Hepatocyte (in vitro differentiated cells): ENCODE data around the gene SLX9. TPM values are rescaled to one million over a fixed set of nuclear protein-coding genes. Genes with fewer than 3 reads are reported as not detected.

Experiments
- DNase-seq: peaks from one replicate; pipeline ENCODE4 v3.0.0-alpha.2; 2016; ENCODE audit warnings: low spot score
- H2AFZ ChIP-seq: fragments of 200-600 bp; sonication (generic); 2 replicates; pipeline ENCODE4 v1.6.0; 2016; ENCODE audit warnings: antibody characterized with exemption, mild to moderate bottlenecking
- H3K27ac ChIP-seq: fragments of 200-600 bp; sonication (generic); 2 replicates; pipeline ENCODE4 v1.5.1; 2016; ENCODE audit warnings: mild to moderate bottlenecking
- H3K27me3 ChIP-seq: fragments of 200-600 bp; sonication (generic); 2 replicates; pipeline ENCODE4 v1.6.1; 2016
- H3K36me3 ChIP-seq: fragments of 200-600 bp; sonication (generic); replicated peaks from 2 replicates; pipeline ENCODE4 v1.5.1; 2016; ENCODE audit warnings: low read depth; ENCODE audit not compliant: insufficient read depth
- H3K4me1 ChIP-seq: fragments of 200-600 bp; sonication (generic); 2 replicates; pipeline ENCODE4 v1.5.1; 2016; ENCODE audit warnings: mild to moderate bottlenecking, moderate library complexity; ENCODE audit not compliant: insufficient read depth
- H3K4me2 ChIP-seq: fragments of 200-600 bp; sonication (generic); 2 replicates; pipeline ENCODE4 v1.6.0; 2016
- H3K4me3 ChIP-seq: fragments of 200-600 bp; sonication (generic); 2 replicates; pipeline ENCODE4 v1.5.1; 2016; ENCODE audit warnings: mild to moderate bottlenecking
- H3K79me2 ChIP-seq: fragments of 200-600 bp; sonication (generic); 2 replicates; pipeline ENCODE4 v1.6.0; 2017; ENCODE audit warnings: mild to moderate bottlenecking
- H3K9me2 ChIP-seq: fragments of 200-600 bp; sonication (generic); replicated peaks from 2 replicates; pipeline ENCODE4 v1.6.0; 2017; ENCODE audit warnings: mild to moderate bottlenecking; ENCODE audit not compliant: insufficient read depth
- H3K9me3 ChIP-seq: fragments of 200-600 bp; sonication (generic); 2 replicates; pipeline ENCODE4 v1.5.1; 2016; ENCODE audit warnings: low read depth, mild to moderate bottlenecking
- H4K20me1 ChIP-seq: fragments of 200-600 bp; sonication (generic); 2 replicates; pipeline ENCODE4 v1.6.0; 2016; ENCODE audit warnings: mild to moderate bottlenecking; ENCODE audit not compliant: insufficient read depth, poor library complexity, severe bottlenecking
- EZH2 ChIP-seq: fragments of 200-600 bp; sonication (generic); IDR thresholded peaks from 2 replicates; pipeline ENCODE4 v1.6.1; 2016; ENCODE audit warnings: antibody characterized with exemption, mild to moderate bottlenecking, borderline replicate concordance
- EZH2phosphoT487 ChIP-seq: fragments of 200-600 bp; sonication (generic); IDR thresholded peaks from one replicate; pipeline ENCODE4 v1.6.1; 2018; ENCODE audit warnings: antibody characterized with exemption, mild to moderate bottlenecking, low read depth, moderate library complexity; ENCODE audit not compliant: unreplicated experiment, severe bottlenecking
- WGBS: methylation state at CpG from one replicate; pipeline ENCODE4 v1.1.6; 2016; ENCODE audit warnings: low lambda C conversion rate; ENCODE audit errors: missing lambda C conversion rate; 5-methylcytosine and 5-hydroxymethylcytosine counted together
- polyA plus RNA-seq: library from polyadenylated mRNA; unstranded; fragments of >200 nt; fragmentation: Nextera tagmentation; extraction: Ambion mirVana; gene quantifications from 2 replicates; pipeline ENCODE4 v1.2.1, GENCODE V29; 2016
- total RNA-seq: library from RNA; depleted of rRNA; stranded (reverse); fragments of >200 nt; gene quantifications from 2 replicates; pipeline ENCODE4 v1.2.3, GENCODE V29; 2014
- TF ChIP-seq, protein P1 (sequence below): fragments of 200-600 bp; sonication (generic); IDR thresholded peaks from 2 replicates; pipeline ENCODE4 v1.5.1; 2016; ENCODE audit warnings: antibody characterized with exemption, mild to moderate bottlenecking; ENCODE audit not compliant: poor library complexity

Gene SLX9
- total and polyA plus RNA-seq, 2 experiments from 2014 or later: 16.3 to 33.2 TPM

DNA sequence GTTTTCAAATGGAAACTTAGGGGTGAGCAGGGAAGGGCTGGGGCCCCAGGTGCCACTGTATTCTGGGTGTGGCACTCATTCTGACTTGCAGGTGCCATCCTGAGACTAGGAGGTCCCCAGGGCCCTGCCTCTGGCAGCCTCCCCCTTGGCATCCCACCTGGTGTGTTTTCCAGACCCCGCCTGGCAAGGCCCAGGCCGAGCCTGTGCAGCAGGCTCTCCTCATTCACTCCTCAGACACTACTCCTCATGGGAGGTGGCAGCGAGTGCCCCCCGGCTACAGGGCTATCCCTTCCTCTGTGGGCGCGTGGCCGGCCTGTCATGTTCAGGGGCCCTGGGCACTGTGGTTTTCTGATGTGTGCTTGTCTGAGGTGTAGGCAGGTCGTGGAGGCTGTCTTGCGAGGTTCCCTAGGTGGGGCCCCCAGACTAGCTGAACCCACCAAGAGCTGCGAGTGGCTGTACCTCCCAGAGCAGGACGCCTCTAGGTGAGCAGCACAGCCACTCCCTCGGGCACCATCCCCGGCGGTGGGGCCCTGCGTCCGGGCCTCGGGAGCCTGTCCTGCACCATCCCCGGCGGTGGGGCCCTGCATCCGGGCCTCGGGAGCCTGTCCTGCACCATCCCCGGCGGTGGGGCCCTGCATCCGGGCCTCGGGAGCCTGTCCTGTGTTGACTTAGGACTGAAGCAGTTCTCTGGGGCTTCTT lies 13.2 kb downstream of the SLX9 start:
- H3K36me3 ChIP-seq: no peaks in the 10 kb centered on the region
- WGBS: 95% methylated on average over 25 of the region's 25 CpGs

DNA sequence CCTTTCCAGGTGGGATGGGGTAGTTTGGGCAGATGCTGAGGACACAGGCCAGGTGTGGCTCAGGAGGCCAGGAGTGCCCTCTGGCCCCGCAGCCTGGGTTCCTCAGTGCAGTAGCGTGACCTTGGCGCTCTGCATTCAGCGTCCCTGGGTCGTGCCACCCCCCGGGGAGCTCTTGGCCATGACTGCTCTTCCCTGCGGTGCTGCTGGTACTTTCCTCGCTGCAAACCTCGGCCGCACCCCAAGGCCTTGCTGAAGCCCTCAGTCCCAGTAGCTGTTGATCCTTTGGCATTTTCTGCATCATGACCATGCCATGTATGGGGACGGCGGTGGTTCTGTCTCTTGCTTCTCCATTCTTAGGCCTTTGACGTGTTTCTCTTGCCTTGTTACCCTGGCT lies 13.8 kb downstream of the SLX9 start:
- Histone ChIP-seq H3K79me2 (peaks cover 39% of the 10 kb centered on the region), H3K4me2 (no peak overlapping the region), H3K36me3 (no peaks in the 10 kb centered on the region), H3K27ac (no peak overlapping the region), H2AFZ (no peak overlapping the region), H3K9me2 (no peaks in the 10 kb centered on the region), H4K20me1 (peaks cover 10% of the 10 kb centered on the region), H3K9me3 (no peaks in the 10 kb centered on the region), H3K4me1 (peaks cover 4% of the 10 kb centered on the region), H3K4me3 (no peak overlapping the region), H3K27me3 (no peaks in the 10 kb centered on the region)
- no peak for TF ChIP-seq EZH2
- TF ChIP-seq, protein P1, sequence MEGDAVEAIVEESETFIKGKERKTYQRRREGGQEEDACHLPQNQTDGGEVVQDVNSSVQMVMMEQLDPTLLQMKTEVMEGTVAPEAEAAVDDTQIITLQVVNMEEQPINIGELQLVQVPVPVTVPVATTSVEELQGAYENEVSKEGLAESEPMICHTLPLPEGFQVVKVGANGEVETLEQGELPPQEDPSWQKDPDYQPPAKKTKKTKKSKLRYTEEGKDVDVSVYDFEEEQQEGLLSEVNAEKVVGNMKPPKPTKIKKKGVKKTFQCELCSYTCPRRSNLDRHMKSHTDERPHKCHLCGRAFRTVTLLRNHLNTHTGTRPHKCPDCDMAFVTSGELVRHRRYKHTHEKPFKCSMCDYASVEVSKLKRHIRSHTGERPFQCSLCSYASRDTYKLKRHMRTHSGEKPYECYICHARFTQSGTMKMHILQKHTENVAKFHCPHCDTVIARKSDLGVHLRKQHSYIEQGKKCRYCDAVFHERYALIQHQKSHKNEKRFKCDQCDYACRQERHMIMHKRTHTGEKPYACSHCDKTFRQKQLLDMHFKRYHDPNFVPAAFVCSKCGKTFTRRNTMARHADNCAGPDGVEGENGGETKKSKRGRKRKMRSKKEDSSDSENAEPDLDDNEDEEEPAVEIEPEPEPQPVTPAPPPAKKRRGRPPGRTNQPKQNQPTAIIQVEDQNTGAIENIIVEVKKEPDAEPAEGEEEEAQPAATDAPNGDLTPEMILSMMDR: no peak
- TF ChIP-seq EZH2phosphoT487: no peak
- DNase-seq: no peak
- 94% methylated on average over 13 of the region's 13 CpGs for WGBS

More for the DNA sequence above, 13.2 kb downstream of the SLX9 start:
- peaks cover 39% of the 10 kb centered on the region for H3K79me2 ChIP-seq
- H3K27ac ChIP-seq: no peak overlapping the region
- DNase-seq: no peak
- H3K27me3 ChIP-seq: no peaks in the 10 kb centered on the region
- H4K20me1 ChIP-seq: peaks cover 10% of the 10 kb centered on the region
- H3K9me2 ChIP-seq: no peaks in the 10 kb centered on the region
- H3K9me3 ChIP-seq: no peaks in the 10 kb centered on the region
- H3K4me1 ChIP-seq: peaks cover 4% of the 10 kb centered on the region
- TF ChIP-seq, protein P1: no peak
- TF ChIP-seq EZH2: no peak
- TF ChIP-seq EZH2phosphoT487: no peak
- H3K4me3 ChIP-seq: no peak overlapping the region
- no peak overlapping the region for H3K4me2 ChIP-seq
- H2AFZ ChIP-seq: no peak overlapping the region

DNA sequence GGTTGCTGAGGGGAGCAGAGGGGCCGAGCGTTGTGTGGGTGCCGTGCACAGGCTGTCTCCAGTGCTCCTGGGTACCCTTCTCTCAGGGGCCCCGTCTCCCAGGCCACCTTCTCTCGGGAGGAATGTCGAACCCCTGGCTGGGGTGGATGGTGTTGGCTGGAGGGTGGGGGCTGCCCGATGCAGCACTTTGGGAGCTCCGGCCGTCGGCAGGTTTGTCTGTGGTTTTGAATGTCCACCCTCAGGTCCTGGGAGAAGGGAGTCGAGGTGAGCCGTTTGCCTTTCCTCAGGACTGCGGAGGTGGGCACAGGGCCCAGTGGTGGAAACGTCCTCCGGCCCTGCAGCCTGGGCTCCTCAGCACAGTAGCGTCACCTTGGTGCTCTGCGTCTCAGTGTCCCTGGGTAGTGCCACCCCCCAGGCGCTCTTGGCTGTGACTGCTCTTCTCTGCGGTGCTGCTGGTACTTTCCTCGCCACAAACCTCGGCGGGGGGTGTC lies 14.5 kb downstream of the SLX9 start:
- Histone ChIP-seq H4K20me1 (peaks cover 6% of the 10 kb centered on the region), H3K27ac (no peak overlapping the region)

More for the DNA sequence above, 14.5 kb downstream of the SLX9 start:
- 96% methylated on average over 22 of the region's 22 CpGs for WGBS
- H3K4me3 ChIP-seq: no peak overlapping the region
- H3K4me2 ChIP-seq: no peak overlapping the region
- no peak overlapping the region for H2AFZ ChIP-seq
- no peaks in the 10 kb centered on the region for H3K36me3 ChIP-seq
- peaks cover 4% of the 10 kb centered on the region for H3K4me1 ChIP-seq
- TF ChIP-seq EZH2 (no peak), EZH2phosphoT487 (no peak)
- TF ChIP-seq, protein P1: no peak
- H3K27me3 ChIP-seq: no peaks in the 10 kb centered on the region
- no peaks in the 10 kb centered on the region for H3K9me3 ChIP-seq
- peaks cover 39% of the 10 kb centered on the region for H3K79me2 ChIP-seq
- no peak for DNase-seq
- no peaks in the 10 kb centered on the region for H3K9me2 ChIP-seq
